ENCODE measurements around the gene LRRN4CL. TPM values are rescaled to one million over a fixed set of nuclear protein-coding genes. Genes with fewer than 3 reads are reported as not detected.

LRRN4CL gene
- total and polyA plus RNA-seq, 9 of the 15 experiments (the other 6 are each of a cell fraction or from before 2014, with no cell fraction given) = 0.03 to 0.11 (median 0.05) TPM; not detected in 4

- Histone ChIP-seq H3K27me3 (ENCODE audit: control insufficient read depth in 2 of 2, insufficient read depth in 2 of 2, low read length in 2 of 2) (no peaks in the 10 kb centered on the region), H2AFZ (ENCODE audit: low read depth, low read length) (peak within 1 kb of the TSS; percentile 77), H3K27ac (ENCODE audit: extremely low read depth, low read depth, low read length) (peak within 1 kb of the TSS; percentile 94), H3K9ac (ENCODE audit: insufficient read depth in 1 of 2, low read depth in 2 of 2, low read length in 2 of 2) (peak within 1 kb of the TSS; percentile 94 to 100), H4K20me1 (replicated peaks; ENCODE audit: control insufficient read depth, insufficient read depth, low read length) (peaks cover 4% of the 10 kb centered on the region; the same call in 1 of the 2 replicates), H3K4me1 (replicated peaks in 1 of 2; ENCODE audit: control insufficient read depth in 2 of 2, insufficient read depth in 2 of 2, low read length in 2 of 2) (peaks cover 34 to 57% of the 10 kb centered on the region in 2 experiments; a peak in 4 of 5 replicates), H3K79me2 (ENCODE audit: control insufficient read depth, insufficient read depth, low read length) (peaks cover 83% of the 10 kb centered on the region), H3K36me3 (ENCODE audit: control insufficient read depth, insufficient read depth, low read length) (peaks cover 59% of the 10 kb centered on the region), H3K9me1 (ENCODE audit: control insufficient read depth, insufficient read depth, low read length) (no peaks in the 10 kb centered on the region), H3K4me3 (peak within 1 kb of the TSS; percentile 91), H3K9me3 (replicated peaks; ENCODE audit: control insufficient read depth, insufficient read depth, low read depth, low read length) (no peaks in the 10 kb centered on the region), H3K4me2 (ENCODE audit: insufficient read depth, low read length) (peak within 1 kb of the TSS; percentile 86)
- WGBS (ENCODE audit: insufficient coverage, low coverage, missing lambda C conversion rate) = under 1% methylated on average over 59 of the region's 59 CpGs
- in situ Hi-C loops (cut with MboI) = no loop called here
- ChIA-PET CTCF (ENCODE audit: low intra/inter-chr PET ratio) (no interaction called here), POLR2A (interaction anchor here (0.5 to 8.8 kb wide), 31 partner anchors 8 to 1513 kb away, joined by 3 to 83 read pairs (median 4); partner anchors contain the start of genes B3GAT3, EEF1G, GANAB and HNRNPUL2)
- FAIRE-seq = no peak
- TSS peak; percentile 61 for BruUV-seq (replicated peaks)
- DNase-seq (ENCODE audit: extremely low read depth in 1 of 4, low spot score in 3 of 4) = peak; percentile 66 to 96 (median 74)
- peak; percentile 72 for ATAC-seq
- intact Hi-C loops (cut with micrococcal nuclease) = loop anchor here (5.0 kb wide), 1 partner anchor 69 kb away; the partner anchor contains the start of gene MTA2
- peak; percentile 83 for TF ChIP-seq NFRKB (IDR thresholded peaks at IDR 0.05; ENCODE audit: low read depth)
- TF ChIP-seq NEUROD1 (IDR thresholded peaks at IDR 0.05; ENCODE audit: borderline replicate concordance, low read depth, low read length, partially characterized antibody) = no peak
- TF ChIP-seq POLR2A (conservative IDR thresholded peaks at IDR 0.05) = peak; percentile 92
- no peak for TF ChIP-seq ZNF740 (CRISPR knock-in tag; IDR thresholded peaks at IDR 0.05)
- no peak for TF ChIP-seq ZNF740 (tag; IDR thresholded peaks at IDR 0.05)
- TF ChIP-seq SMAD1 (IDR thresholded peaks at IDR 0.05; ENCODE audit: low read depth, low read length, partially characterized antibody) = peak; percentile 54
- peak; percentile 70; the same call in 1 of the 2 replicates for TF ChIP-seq TAF15 (IDR thresholded peaks at IDR 0.05; ENCODE audit: low read depth, low read length)
- TF ChIP-seq POLR2H (tag; IDR thresholded peaks at IDR 0.05; ENCODE audit: low read depth) = peak; percentile 82
- TF ChIP-seq ZNF253 (CRISPR knock-in tag; conservative IDR thresholded peaks at IDR 0.05) = no peak
- TF ChIP-seq EP300 (IDR thresholded peaks at IDR 0.05; ENCODE audit: low read length) = peak; percentile 53; the same call in 1 of the 2 replicates
- no peak for TF ChIP-seq ZNF79 (CRISPR knock-in tag; IDR thresholded peaks at IDR 0.05; ENCODE audit: low read depth)
- TF ChIP-seq THRB (CRISPR knock-in tag; conservative IDR thresholded peaks at IDR 0.05) = no peak
- peak; percentile 13 for TF ChIP-seq NCOR1 (IDR thresholded peaks at IDR 0.05)
Measured at GRCh38 chr11:62671608-62672389, 17.5 kb downstream of the LRRN4CL start, which contains the start of the genes LBHD1 and UQCC3. LBHD1 (minus strand) TSS chr11:62672267; CDS start chr11:62670031, 2,236 bp downstream. UQCC3 (plus strand) TSS chr11:62671673; CDS start chr11:62671746, 73 bp downstream.

Measured in K562 (cell line).